COR-L47 (cell line): ENCODE measurements around the gene UBD.

Experiments
- DNase-seq: peaks from one replicate; lab custom pipeline; 2025; lab: John Stamatoyannopoulos, UW

The UBD gene

DNA sequence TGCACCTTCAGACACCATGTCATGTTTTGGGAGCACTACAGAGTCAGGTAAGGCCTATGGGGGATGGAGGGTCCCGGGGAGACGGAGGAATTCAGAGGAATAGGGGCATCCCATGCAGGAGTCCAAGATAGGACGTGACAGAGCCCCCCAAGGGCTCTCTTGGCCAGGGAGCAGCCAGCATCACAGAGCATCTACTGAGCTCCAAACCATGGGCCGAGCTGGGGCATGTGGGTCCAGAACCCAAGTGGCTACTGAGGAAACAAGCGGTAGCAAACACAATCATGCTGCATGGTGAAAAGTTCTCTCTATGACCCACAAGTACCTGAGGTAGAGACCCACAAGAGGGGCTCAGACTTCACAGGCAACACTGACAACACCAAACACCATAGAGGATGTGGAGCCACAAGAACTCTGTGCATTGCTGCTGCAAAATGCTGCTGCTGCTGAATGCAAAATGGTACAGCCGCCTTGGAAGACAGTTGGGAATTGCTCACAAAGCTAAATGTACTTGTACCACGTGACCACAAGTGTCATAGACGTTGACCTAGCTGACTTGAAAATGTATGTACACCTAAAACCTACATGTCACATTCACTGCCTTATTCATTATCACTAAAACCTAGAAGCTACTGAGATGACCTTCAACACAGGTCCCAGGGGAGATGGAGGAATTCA lies 38.4 kb downstream of the UBD start:
- no peak for DNase-seq

DNA sequence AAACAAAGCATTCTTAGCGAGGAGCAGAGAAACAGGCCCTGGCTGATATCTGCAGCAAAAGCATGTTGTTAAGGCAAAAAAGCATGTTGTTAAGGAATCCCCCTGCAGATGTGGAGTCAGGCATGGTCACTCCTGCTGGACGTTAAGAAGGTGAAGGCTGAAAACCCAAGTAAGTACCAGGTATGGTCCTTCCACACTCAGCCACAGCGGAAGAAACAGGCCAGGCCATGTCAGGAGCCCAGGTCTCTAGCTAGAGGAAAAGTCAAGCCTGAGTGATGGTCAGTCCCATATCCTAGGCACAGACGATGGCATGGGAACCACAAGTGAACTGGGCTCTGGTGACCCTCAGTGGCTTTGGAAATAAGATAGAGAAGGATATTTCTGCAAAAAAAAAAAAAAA lies 39.3 kb downstream of the UBD start:
- DNase-seq: no peak

DNA sequence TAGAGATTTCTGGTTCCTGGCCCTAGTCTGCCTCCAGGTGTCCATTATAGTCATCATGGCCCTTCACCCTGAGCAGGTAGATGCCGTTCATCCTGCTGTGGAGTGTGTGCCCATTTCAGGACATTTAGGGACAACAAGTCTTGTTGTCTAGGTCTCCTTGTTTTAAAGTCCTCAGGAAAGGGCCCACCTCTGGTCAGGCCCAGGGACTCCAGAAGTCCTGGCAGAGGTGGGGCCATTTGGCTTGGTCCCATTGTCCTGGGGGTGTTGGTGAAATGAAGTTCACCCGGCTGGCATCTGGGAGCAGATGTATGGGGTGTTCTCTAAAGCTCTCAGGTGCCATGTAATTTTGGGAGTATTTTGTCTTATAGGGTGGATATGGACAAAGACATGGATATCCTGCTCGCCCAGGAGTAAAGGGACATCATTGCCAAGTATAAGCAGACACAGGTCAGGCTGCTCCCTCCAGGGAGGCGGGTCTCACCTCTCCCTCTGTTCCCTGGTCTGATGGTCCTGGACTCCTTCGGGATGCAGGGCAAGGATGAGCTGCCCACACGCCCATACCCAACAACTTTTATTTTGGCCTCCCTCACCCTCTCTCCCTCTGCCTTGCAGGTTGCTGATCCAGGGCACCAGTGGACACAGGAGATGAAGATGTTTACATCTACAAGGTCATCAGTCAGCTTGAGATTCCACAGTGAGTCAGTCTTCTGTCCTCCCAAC lies 40.1 kb downstream of the UBD start:
- DNase-seq: no peak

DNA sequence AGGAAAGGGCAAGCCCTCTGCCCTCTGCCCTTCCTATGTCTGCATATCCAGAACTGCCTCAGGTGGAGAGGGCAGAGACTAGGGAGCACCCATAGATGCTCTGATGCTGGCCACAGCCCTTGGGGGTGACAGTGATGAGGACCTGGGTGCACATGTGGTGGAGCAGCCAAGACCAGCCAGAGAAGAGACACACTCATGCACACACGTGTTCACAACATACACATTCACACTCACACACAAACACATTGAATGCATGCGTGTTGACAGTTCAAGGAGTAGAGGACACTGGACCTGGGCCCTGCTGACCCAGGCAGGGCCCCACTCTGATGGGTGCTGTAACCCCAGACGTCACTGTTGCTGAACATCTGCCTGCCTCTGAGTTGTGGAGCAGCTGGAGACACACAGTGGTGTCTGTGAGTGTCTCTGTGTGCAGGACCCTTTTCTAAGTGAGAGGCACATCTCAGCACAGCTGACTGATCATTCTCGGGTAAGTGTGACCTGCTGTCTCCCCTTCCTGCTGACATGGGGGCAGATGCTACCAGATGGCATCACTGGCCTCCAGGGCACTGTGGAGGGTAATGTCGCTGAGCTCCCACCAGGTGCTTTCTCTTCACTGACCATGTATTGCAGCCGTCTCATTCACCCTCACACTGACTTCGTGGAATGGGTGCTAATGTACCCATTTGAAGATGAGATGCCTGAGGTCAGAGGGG lies 41.6 kb downstream of the UBD start:
- no peak for DNase-seq

DNA sequence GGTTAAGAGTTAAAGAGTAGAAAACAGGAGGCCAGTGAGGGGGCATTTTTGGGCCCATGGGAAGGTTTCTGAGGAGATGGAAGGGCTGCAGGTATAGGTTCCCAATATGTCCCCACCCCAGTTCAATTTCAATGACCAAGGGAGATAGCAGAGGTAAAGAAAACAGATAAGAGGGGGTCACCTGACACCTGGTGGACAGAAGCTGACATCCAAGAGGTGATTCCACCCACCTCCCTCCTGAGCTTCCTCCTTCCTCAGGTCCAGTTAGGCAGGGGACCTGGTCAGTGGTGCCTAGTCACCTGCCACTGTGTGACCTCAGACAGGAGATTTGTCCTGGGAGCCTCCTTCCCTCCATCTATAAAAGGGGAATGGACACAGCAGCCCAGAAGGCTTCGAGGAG lies 42.3 kb downstream of the UBD start:
- DNase-seq: no peak

DNA sequence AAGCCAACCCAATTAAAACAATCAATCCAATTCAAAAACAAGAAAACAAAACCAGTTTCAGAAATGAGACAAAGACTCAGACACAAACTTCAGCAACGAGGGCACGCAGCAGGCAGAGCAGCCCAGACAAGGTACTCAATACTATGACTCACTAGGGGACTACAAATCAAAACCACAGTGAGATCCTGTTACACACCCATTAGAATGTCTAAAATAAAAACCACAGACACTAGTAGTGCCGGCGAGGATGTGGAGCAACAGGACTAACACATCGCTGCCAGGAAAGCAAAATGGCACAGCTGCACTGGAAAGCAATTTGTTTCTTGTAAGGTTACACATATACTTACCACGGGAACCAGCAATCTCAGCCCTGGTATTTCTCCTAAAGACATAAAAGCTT lies 43.4 kb downstream of the UBD start:
- DNase-seq: no peak

DNA sequence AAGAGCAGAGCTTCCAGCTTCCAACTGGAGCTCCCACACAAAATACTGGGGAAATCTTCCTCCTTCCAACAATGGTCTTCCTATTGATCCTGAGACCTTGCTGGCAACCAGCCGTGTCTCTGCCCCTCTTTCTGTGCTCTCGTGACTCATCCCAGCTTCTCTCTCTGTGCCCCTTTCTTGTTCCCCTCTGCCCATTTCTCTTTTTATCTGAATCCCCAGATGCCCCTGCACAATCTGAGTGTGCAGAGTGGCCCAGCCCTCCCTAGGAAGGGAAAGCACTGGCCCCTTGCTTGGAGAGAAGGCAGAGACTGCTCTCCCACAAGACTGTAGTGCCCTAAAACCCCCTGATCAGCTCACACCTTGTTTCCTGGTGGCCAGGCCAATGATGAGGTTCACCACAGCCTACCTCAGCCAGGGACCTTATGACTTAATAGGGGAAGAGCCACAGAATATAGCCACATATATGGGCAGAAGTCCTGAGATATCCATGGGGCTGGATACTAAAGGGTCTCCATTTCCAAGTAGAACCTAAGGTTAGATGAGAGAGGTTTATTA lies 48.7 kb downstream of the UBD start:
- DNase-seq: no peak

DNA sequence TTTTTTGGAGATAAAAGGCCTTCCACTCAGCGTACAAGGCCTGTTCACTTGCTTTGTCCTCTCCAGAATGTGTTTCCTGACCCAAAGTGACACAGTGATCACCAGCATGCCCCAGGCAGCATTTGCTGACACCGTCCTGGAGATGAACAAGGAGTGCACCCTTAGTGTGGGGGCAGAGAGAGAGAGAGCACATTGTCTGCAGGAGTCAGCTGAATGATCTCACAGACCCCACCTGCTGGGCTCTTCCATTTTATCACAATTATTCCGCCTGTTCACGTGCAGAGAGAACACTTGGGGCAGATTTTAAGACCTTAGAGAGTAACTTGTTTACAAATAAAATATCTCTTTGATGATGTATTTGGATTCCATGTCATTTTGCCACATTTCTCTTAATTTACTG lies 49.3 kb downstream of the UBD start:
- DNase-seq: no peak

DNA sequence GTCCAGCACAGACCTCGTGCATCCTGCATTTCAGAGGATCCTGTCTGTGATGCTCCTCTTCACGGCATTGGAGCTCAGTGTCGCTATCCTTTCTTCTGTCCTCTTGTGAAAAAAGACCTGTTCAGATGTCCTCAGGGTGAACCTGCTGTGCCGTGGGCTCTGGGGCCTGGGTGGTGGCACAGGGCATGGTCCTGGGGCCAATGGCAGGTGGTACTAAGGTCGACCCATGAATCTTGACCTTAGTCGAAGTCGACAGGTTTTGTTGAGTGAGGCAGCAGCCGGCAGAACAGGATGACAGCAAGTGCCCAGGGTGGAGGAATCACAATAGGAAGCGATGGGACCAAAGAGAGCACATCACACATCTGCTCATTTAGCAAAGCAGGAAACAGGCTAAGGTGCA lies 49.8 kb downstream of the UBD start:
- DNase-seq: no peak

DNA sequence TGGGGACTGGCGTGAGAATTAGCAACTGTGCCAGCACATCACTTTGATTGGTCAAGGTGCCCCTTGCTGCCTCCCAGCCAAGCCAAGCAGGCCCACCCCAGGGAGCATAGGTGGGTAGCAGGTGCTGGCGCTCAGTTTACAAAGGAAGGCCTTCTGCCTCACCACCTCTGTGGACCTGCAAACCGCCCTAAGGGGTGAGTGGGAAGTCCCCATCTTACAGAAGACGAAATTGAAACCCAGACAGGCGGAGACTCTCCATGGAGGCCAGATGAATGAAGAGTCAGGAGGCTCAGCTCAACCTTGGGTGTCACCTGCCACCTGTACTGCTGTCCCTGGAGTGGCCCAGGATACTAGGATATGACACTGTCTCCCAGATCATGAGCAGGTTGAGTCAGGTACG lies 50.3 kb downstream of the UBD start:
- DNase-seq: no peak

DNA sequence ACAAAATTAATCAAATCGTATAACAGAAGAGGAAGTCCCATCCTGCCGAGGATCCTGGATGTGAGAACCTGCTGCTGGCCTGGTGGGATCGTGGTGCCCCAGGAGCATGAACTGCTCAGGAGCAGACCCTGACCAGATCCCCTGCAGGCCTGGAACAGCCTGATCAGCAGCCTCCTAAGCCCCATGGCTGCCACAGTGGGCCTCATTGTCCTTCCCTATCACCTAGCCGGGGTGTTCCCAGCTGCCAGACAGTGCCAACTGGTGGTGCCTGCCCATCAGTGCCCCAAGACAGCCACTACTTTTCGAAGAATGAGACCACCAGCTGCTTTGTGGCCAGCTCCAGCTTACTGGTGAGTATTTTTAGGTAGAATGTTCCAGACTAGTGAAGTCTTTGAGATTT lies 52.2 kb downstream of the UBD start:
- DNase-seq: no peak

DNA sequence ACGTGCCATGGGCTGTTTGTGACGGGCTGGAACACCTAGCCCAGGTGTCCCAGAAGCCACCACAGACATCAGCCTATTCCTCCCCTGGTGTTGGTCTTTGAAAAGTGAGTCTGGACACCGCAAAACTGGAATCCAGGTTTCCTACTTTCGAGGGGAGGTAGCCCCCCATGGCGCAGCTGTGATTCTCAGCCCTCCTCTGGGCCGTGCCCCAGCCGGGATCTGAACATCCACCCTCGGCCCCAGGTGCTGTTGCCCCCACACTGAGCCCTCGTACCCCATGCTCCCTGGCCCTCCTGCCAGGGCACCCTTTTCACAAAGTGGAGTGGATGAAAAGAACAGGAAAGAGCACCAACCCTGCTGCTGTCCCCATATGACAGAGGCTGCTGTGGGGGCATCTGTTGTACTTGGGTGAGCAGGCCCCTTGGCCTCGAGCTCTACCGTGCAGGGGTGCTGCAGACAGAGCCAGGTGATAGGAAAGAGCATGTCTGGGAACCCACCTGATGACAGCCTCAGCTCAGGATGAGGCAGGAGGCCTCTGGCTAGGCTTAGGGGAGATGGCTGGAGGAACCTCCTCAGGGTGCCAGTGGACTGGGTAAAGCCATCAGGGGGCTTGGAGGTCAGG lies 53.0 kb downstream of the UBD start:
- no peak for DNase-seq

DNA sequence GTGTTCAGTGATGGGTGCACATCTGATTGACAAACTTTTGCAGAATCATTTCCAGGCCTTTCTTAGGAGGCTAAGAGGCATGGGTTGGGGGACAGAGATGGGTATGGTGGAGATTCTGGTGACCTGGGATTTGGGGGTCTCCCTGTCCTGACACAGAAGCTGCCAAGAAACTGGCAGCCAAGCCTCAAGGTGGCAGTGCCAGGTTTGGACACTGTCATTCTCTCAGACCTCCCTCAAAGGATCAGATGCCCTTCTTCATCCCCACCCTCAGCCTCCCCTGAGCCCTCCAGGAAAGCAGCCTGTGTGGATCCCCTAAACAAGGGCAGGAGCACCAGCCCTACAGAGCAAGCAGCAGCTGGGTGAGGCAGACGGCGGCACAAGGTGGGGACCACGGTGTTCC lies 53.7 kb downstream of the UBD start:
- DNase-seq: no peak
